ENCODE data around the gene MRPS6. TPM values are rescaled to one million over a fixed set of nuclear protein-coding genes. Genes with fewer than 3 reads are reported as not detected.

Gene MRPS6
- total RNA-seq, 6 donors from 2014 or later: 25.0 to 54.6 (median 41.6) TPM

DNA sequence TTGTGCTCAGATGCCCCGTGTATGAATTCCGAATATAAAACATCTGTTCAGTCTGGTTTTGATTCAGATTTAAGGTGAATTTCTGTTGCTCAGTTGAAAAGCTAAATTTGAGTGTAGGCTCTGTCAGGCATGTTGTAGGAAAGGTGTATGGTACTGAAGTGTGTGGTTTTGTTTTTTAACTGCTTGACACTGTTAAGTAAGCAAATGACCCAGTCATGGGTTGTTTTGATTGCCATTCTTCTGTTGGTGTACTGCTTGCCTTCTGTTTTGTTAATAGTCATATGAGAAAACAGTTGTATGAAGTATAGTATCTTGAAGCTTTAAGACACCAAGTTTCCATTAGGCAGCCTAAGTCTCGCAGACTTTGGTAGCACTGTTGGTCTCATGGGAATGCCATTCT, 10.0 kb downstream of the MRPS6 start:
- no peaks in the 10 kb centered on the region for H3K9me3 ChIP-seq
- ATAC-seq (ENCODE audit: low FRiP score in 2 of 2) (no peak), DNase-seq (no peak)
- H3K27me3 ChIP-seq: no peaks in the 10 kb centered on the region
- no peak overlapping the region for H3K4me3 ChIP-seq
- no peak for TF ChIP-seq EP300 (IDR thresholded peaks at IDR 0.05)
- TF ChIP-seq POLR2AphosphoS5 (IDR thresholded peaks at IDR 0.05): no peak
- TF ChIP-seq POLR2A (IDR thresholded peaks at IDR 0.05): no peak
- TF ChIP-seq, protein P1, sequence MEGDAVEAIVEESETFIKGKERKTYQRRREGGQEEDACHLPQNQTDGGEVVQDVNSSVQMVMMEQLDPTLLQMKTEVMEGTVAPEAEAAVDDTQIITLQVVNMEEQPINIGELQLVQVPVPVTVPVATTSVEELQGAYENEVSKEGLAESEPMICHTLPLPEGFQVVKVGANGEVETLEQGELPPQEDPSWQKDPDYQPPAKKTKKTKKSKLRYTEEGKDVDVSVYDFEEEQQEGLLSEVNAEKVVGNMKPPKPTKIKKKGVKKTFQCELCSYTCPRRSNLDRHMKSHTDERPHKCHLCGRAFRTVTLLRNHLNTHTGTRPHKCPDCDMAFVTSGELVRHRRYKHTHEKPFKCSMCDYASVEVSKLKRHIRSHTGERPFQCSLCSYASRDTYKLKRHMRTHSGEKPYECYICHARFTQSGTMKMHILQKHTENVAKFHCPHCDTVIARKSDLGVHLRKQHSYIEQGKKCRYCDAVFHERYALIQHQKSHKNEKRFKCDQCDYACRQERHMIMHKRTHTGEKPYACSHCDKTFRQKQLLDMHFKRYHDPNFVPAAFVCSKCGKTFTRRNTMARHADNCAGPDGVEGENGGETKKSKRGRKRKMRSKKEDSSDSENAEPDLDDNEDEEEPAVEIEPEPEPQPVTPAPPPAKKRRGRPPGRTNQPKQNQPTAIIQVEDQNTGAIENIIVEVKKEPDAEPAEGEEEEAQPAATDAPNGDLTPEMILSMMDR (IDR thresholded peaks at IDR 0.05): no peak
- 93 to 94% methylated on average over 3 of the region's 3 CpGs for WGBS, 2 donors
- peaks cover under 1 to 37% (median 19%) of the 10 kb centered on the region in 4 donors for H3K4me1 ChIP-seq
- no peaks in the 10 kb centered on the region for H3K36me3 ChIP-seq
- H3K27ac ChIP-seq: no peak overlapping the region

DNA sequence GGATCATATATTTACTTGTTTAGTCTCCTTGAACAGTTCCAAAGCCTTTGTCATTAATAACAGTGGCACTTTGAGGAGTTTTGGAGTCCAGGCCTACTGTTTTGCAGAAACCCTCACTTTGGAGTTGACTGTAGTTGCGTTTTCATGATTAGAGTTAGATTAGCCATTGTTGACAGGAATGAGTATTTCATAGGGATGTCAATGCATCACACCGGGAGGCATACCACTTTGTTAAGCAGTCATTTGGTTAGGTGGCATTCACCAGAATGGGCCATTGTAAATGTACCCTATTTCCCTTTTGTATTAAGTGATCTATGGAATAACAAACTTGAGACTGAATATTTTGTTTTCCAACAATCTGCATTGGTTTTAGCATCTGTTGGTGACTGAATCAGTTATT, 11.8 kb downstream of the MRPS6 start:
- Histone ChIP-seq H3K4me1 (peaks cover 7 to 27% (median 19%) of the 10 kb centered on the region in 4 donors), H3K27me3 (no peaks in the 10 kb centered on the region), H3K9me3 (no peaks in the 10 kb centered on the region), H3K4me3 (no peak overlapping the region), H3K27ac (no peak overlapping the region), H3K36me3 (no peaks in the 10 kb centered on the region)
- ATAC-seq (ENCODE audit: low FRiP score in 2 of 2) (no peak), DNase-seq (no peak)
- TF ChIP-seq POLR2A (IDR thresholded peaks at IDR 0.05) (no peak), POLR2AphosphoS5 (IDR thresholded peaks at IDR 0.05) (no peak), EP300 (IDR thresholded peaks at IDR 0.05) (no peak)
- TF ChIP-seq, protein P1 (IDR thresholded peaks at IDR 0.05): no peak
- WGBS, 2 donors: 88 to 90% methylated on average over 2 of the region's 2 CpGs

DNA sequence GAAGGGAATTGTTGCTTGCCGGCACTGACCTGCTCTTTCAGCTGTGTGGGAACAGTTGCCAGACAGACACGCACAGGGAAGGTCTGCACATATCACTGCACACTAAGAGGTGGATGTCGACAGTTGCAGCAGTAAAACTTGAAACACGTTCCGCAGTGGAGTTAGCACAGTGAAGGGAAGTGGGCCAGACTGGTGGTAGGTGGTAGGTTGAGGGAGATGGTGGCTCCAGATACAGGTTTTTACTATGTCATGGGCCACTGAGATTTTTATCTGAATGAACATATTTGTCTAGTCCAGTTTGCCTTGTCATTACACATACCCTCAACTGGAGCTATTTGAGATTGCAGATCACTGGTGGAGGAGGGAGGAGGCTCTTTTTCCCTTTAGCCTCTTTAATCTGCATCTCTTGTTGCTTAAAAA, 13.5 kb downstream of the MRPS6 start:
- Histone ChIP-seq H3K36me3 (no peaks in the 10 kb centered on the region), H3K27ac (no peak overlapping the region), H3K4me1 (peaks cover 8 to 32% (median 23%) of the 10 kb centered on the region in 4 donors), H3K9me3 (no peaks in the 10 kb centered on the region), H3K27me3 (no peaks in the 10 kb centered on the region), H3K4me3 (no peak overlapping the region)
- no peak for ATAC-seq (ENCODE audit: low FRiP score in 2 of 2)
- 84 to 95% methylated on average over 5 of the region's 5 CpGs for WGBS, 2 donors
- no peak for DNase-seq
- no peak for TF ChIP-seq EP300 (IDR thresholded peaks at IDR 0.05)

DNA sequence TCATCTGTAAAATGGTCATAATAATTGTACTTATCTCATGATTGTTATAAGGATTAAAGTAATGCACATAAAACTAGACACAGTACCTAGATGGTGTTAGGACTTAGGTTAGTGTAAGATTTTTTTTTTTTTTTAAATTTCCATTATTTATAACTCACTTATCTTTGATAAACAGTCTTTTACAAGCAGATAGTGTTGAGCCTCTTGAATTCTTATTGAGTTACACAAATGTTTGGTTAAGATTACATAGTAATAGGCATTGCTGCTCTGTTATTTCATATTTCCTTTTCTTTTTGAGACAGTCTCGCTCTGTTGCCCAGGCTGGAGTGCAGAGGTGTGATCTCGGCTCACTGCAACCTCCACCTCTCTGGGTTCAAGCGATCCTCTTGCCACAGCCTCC, 15.4 kb downstream of the MRPS6 start:
- Histone ChIP-seq H3K27me3 (no peaks in the 10 kb centered on the region), H3K9me3 (no peaks in the 10 kb centered on the region), H3K4me1 (peaks cover 8 to 39% (median 20%) of the 10 kb centered on the region in 4 donors), H3K36me3 (no peaks in the 10 kb centered on the region), H3K4me3 (no peak overlapping the region), H3K27ac (no peak overlapping the region)
- DNase-seq (no peak), ATAC-seq (ENCODE audit: low FRiP score in 2 of 2) (no peak)
- TF ChIP-seq POLR2A (IDR thresholded peaks at IDR 0.05) (no peak), POLR2AphosphoS5 (IDR thresholded peaks at IDR 0.05) (no peak), EP300 (IDR thresholded peaks at IDR 0.05) (no peak)
- TF ChIP-seq, protein P1 (IDR thresholded peaks at IDR 0.05): no peak
- WGBS, 2 donors: 87 to 93% methylated on average over 3 of the region's 3 CpGs

DNA sequence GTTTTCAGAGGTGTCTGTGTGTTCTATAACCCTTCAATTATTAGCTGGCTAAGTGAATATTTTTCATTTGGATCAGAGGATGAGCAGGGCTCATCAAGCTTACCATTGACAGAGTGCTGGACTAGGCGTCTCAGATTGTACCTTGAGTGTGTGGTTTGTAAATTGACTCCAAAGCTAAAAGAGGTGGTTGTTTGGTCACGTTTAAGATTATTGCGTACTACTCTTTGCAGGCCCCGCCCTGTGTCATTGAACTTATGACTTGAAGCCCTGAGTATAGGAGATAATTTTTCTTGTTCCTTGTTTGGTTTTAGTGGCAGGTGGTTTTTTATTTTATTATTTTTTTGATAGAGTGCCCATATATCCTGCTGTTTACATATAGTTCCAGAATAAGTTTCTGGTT, 17.7 kb downstream of the MRPS6 start:
- ATAC-seq (ENCODE audit: low FRiP score in 2 of 2) (no peak), DNase-seq (no peak)
- Histone ChIP-seq H3K27ac (no peak overlapping the region), H3K4me3 (no peak overlapping the region), H3K4me1 (peaks cover 8 to 35% (median 17%) of the 10 kb centered on the region in 4 donors), H3K9me3 (no peaks in the 10 kb centered on the region), H3K36me3 (peaks cover 0 to 8% (median 4%) of the 10 kb centered on the region in 4 donors), H3K27me3 (no peaks in the 10 kb centered on the region)
- TF ChIP-seq POLR2AphosphoS5 (IDR thresholded peaks at IDR 0.05): no peak
- no peak for TF ChIP-seq POLR2A (IDR thresholded peaks at IDR 0.05)
- TF ChIP-seq, protein P1 (IDR thresholded peaks at IDR 0.05): no peak
- TF ChIP-seq EP300 (IDR thresholded peaks at IDR 0.05): no peak
- 72 to 85% methylated on average over 3 of the region's 4 CpGs for WGBS, 2 donors
